A204.1 (cell line): Measurements from ENCODE around the gene YAP1.

ENCODE experiments used
- FAIRE-seq: peaks from 2 replicates; lab custom pipeline; 2012; peaks lifted over from hg19 to GRCh38; lab: Jason Lieb, UNC

YAP1 gene

GRCh38 chr11:102109896-102110760 lies at the start of gene YAP1:
Gene YAP1, plus strand, starts transcription at chr11:102110447. Its CDS starts 402 bp downstream, at chr11:102110849.
- no peak for FAIRE-seq

DNA sequence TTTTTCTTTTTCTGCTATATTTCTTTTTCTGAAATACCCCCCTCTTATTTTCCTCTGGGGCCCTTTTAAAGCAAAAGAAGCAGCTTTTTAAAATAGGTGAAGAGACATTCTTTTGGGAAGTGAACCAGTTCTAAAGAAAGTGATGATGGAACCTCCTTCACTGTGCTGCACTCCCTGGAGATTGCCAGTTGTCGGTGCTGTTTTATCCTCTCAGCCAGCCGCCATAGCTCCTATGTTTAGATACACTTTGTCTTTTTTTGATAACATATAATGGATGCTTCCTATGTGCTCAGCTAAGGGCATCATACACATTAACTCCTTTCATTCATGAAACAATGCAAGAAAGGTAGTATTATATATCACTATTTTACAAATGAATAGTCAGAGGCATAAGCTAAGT lies 49.0 kb upstream of the YAP1 start:
- FAIRE-seq = no peak

- no peak for FAIRE-seq
Observed at GRCh38 chr11:102062106-102062505, 48.1 kb upstream of the YAP1 start.

DNA sequence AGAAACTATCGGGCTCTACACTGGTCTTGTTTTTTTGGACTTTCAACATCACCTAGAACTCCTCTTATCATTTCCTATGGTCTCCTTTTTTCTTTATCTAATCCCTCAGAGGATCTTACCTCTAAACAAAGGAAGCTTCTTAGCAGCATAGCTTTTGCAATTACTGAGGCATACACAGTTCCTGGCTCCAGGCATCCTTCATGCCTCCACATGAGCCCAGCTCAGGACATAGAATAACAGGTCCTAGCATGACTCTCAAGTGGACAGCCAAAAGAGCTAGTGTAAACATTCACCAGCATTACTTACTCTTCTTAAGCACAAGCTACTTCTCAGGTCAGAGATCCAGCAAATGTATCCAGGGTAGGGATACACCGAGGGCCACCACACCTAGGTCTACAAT lies 45.9 kb upstream of the YAP1 start:
- no peak for FAIRE-seq

DNA sequence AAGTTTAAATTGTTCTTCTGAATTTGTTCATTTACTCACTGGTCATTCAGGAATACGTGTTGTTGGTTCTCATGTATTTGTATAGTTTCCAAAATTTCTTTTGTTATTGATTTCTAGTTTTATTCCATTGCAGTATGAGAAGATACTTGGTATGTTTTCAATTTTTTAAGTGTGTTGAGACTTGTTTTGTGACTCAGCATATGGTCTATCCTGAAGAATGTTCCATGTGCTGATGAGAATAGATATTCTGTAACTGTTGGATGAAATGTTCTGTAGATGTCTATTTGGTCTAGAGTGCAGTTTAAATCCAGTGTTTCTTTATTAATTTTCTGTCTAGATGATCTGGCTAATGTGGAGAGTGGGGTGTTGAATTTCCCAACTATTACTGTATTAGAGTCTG lies 39.5 kb upstream of the YAP1 start:
- no peak for FAIRE-seq

GRCh38 chr11:102071497-102072472 lies 38.5 kb upstream of the YAP1 start:
- FAIRE-seq = no peak

DNA sequence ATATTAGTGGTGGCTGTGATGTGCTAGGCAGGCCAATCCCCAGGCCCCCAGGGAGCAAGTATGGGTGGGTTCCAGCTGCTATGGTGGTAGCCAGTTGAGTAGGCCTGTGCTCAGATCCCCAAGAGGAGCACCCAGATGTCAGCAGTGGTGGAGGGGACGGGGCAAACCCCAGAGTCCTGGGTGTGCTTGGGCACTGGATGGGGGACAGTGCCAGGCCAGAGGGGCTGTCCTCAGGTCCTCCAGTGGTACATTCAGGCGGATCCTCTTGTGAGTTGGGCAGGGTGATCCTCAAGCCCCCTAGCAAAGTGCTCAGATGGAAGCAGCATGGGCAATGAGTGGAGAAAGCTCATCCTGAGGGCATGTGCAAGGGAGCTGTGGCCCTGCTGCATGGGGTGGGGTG lies 37.0 kb upstream of the YAP1 start:
- no peak for FAIRE-seq

DNA sequence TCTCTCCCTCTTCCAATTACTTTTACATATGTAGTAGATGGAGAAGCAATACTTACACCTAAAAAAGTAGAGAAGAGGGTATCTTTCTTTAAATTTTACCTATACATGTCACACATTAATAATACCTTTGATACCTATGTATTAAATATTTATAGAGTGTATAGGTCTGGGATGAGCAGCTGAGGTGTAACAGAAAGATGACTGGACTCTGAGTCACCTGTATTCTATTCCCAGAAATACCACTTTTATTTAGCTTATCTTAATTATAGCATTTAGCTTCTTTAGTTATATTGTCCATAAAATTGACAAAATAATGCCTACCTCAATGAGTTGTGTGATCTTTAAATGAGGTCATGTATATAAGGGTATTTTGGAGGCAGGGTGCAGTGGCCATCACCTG lies 30.6 kb upstream of the YAP1 start:
- FAIRE-seq = no peak

DNA sequence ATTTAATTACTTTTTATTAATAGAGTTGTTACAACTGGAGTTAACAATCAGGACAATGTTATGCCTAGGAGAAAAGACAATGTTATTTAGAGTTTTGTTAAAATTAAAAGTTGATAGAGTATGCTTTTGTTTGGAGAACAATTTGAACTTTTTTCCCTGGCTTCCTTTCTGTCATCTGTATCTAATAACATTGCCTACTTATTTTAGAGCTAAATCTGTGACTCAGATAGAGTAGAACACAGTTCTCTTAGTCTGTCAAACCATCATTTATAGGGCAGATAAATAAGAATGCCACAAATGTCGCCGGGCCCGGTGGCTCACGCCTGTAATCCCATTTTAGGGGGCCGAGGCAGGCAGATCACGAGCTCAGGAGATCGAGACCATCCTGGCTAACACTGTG lies 28.9 kb upstream of the YAP1 start:
- no peak for FAIRE-seq

DNA sequence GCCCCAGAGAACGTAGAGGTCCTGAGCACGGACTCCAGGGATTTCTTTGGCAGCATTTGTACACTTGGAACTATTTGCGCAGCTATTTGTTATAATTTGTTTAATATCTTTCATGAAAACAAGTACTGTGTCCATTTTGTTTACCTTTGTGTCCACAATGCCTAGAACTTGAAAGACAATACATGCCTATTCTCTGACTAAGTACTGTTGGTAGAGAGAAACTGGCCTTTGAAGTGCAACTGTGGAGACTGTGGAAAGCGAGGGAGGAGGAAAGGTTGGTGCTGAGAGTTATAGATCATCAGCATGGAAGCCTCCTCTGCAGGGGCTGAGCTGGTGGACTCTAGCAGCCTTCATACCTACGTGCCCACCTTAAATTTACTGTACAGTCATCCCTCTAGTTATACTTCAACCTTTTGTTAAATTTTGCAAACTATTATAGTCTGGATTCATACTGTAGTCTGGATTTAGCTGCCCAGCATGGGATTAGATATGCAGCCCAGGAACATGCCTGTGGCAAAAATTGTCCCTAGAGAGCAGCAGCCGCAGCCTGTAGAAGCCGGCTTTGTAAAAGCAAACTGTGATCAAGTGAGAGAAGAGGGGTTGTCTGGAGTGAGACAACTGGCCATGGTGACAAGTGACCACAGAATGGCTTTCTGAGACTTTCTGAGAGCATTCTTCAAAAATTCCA lies 24.2 kb upstream of the YAP1 start:
- FAIRE-seq = no peak

DNA sequence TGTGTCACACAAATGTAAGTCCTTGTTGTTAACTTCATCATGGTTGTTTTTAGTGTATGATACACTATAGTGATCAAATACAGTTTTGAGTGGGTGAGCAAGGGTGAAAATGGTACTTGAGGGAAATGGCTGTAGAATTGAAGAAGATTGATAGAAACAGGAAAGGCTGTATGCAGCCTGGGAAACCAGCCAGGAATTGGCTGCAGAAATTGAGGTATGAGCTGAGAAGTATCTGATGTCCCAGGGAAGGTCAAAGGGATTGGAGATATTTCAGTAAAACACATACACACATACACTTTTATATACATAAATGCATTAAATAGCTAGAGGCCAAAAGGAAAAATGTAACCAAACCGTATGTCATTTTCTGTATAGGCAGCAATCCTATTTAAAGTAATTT lies 13.1 kb upstream of the YAP1 start:
- FAIRE-seq = no peak

DNA sequence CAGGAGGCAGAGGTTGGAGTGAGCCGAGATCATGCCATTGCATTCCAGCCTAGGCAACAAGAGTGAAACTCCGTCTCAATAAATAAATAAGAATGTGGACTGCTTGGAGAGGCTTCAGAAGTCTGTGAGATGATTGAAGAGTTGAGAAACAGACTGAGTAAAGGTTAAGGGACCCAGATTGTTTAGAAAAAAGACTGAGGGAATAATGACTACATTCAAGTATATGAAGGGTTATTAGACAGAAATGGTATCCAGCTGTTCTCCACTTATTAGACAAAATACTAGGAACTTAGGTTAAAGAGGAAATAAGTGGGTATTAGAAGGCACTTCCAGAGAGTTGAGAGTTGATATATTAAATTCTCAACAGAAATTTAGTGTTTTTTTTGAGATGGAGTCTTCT lies 10.5 kb upstream of the YAP1 start:
- FAIRE-seq = no peak

GRCh38 chr11:102108734-102109440 lies 1.4 kb upstream of the YAP1 start:
- no peak for FAIRE-seq

- no peak for FAIRE-seq
Observed at GRCh38 chr11:102110761-102111010, 439 bp downstream of the YAP1 start.

- FAIRE-seq = no peak
Observed at GRCh38 chr11:102111011-102111786, 952 bp downstream of the YAP1 start.

- peak; percentile 78 for FAIRE-seq
Observed at GRCh38 chr11:102111787-102112508, 1.7 kb downstream of the YAP1 start.

DNA sequence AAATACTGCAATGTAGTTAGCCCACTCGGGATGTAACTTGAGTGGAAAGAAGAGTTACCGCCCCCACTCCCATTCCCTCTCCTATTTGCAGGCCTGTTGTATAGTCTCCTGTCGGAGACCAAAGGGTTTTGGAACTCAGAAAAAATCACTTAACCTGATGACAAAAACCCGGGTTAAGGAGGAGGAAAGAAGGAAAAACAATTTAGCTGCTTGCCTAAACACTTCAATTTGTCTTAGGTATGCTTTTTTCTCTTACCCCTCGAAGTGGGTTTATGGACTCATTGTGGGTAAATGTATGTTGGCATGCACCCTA lies 2.2 kb downstream of the YAP1 start:
- FAIRE-seq = no peak

GRCh38 chr11:102114032-102114431 lies 3.8 kb downstream of the YAP1 start:
- no peak for FAIRE-seq

- FAIRE-seq = no peak
Observed at GRCh38 chr11:102115557-102115956, 5.3 kb downstream of the YAP1 start.

GRCh38 chr11:102116453-102117205 lies 6.4 kb downstream of the YAP1 start:
- FAIRE-seq = no peak
